ENCODE data around the gene HPS3. TPM values are rescaled to one million over a fixed set of nuclear protein-coding genes. Genes with fewer than 3 reads are reported as not detected.

HPS3 gene
- total RNA-seq, 1 experiment from 2014 or later, result 20.9 TPM

DNA sequence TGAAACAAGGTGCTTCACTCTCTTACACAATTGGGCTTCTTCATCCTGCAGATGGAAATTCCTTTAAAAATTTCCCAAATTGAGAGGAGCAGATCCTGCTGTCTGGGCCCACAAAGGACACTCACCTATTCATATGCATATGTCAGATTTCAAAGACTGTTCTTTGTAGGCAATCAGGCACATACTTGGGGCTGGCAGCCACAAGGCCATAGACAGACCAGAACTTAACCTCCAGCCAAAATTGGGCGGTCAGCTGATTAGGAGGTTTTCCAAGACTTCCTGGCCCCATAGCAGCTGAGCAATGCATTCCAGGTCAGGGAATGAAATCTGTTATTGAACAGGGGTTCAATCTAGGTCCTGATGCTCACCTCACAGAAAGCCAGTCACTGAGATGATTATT, 15.0 kb upstream of the HPS3 start:
- Mint-ChIP-seq H3K27me3 (ENCODE audit: insufficient read depth, unreplicated experiment) (no peaks in the 10 kb centered on the region), H3K9me3 (ENCODE audit: unreplicated experiment) (no peaks in the 10 kb centered on the region), H3K4me1 (ENCODE audit: low read depth, unreplicated experiment) (no peaks in the 10 kb centered on the region), H3K36me3 (ENCODE audit: insufficient read depth, unreplicated experiment) (no peaks in the 10 kb centered on the region), H3K4me3 (ENCODE audit: unreplicated experiment) (no peak overlapping the region), H3K27ac (ENCODE audit: unreplicated experiment) (no peak overlapping the region)
- H3K36me3 ChIP-seq (ENCODE audit: control insufficient read depth, insufficient read depth, low read length), result no peaks in the 10 kb centered on the region
- ChIA-PET POLR2A (no interaction called here), CTCF (no interaction called here)
- H3K9me3 ChIP-seq, result no peaks in the 10 kb centered on the region
- intact Hi-C loops (cut with micrococcal nuclease; ENCODE audit: unreplicated experiment), result no loop called here
- H3K27me3 ChIP-seq (replicated peaks; ENCODE audit: control insufficient read depth, insufficient read depth, low read length), result no peaks in the 10 kb centered on the region
- BruUV-seq (replicated peaks), result no TSS peak
- DNase-seq, result no peak
- TF ChIP-seq, protein P1, sequence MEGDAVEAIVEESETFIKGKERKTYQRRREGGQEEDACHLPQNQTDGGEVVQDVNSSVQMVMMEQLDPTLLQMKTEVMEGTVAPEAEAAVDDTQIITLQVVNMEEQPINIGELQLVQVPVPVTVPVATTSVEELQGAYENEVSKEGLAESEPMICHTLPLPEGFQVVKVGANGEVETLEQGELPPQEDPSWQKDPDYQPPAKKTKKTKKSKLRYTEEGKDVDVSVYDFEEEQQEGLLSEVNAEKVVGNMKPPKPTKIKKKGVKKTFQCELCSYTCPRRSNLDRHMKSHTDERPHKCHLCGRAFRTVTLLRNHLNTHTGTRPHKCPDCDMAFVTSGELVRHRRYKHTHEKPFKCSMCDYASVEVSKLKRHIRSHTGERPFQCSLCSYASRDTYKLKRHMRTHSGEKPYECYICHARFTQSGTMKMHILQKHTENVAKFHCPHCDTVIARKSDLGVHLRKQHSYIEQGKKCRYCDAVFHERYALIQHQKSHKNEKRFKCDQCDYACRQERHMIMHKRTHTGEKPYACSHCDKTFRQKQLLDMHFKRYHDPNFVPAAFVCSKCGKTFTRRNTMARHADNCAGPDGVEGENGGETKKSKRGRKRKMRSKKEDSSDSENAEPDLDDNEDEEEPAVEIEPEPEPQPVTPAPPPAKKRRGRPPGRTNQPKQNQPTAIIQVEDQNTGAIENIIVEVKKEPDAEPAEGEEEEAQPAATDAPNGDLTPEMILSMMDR (IDR thresholded peaks at IDR 0.05; ENCODE audit: insufficient read depth in 1 of 2, low read depth in 1 of 2, low read length in 1 of 2, severe bottlenecking in 1 of 2, unreplicated experiment in 1 of 2), result no peak
- H3K4me3 ChIP-seq (ENCODE audit: low read depth, low read length), result no peak overlapping the region
- no peaks in the 10 kb centered on the region for H3K4me1 ChIP-seq

DNA sequence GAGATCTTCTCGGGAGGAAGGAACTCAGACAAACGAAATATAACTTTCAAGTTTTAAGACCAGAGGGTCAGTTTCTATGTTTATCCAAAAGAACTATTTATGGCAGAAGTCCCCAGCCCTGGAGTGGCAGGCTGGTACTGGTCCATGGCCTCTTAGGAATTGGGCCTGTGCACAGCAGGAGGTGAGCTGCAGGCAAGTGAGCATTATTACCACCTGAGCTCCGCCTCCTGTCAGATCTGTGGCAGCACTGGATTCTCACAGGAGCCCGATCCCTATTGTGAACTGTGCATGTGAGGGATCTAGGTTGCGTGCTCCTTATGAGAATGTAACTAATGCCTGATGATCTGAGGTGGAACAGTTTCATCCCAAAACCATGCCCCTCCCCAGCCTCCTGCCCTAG, 14.3 kb upstream of the HPS3 start:
- Mint-ChIP-seq H3K4me1 (ENCODE audit: low read depth, unreplicated experiment) (peaks cover under 1% of the 10 kb centered on the region), H3K4me3 (ENCODE audit: unreplicated experiment) (no peak overlapping the region), H3K36me3 (ENCODE audit: insufficient read depth, unreplicated experiment) (no peaks in the 10 kb centered on the region), H3K27me3 (ENCODE audit: insufficient read depth, unreplicated experiment) (no peaks in the 10 kb centered on the region), H3K27ac (ENCODE audit: unreplicated experiment) (no peak overlapping the region), H3K9me3 (ENCODE audit: unreplicated experiment) (no peaks in the 10 kb centered on the region)
- no peak for DNase-seq
- Histone ChIP-seq H3K36me3 (ENCODE audit: control insufficient read depth, insufficient read depth, low read length) (no peaks in the 10 kb centered on the region), H3K9me3 (no peaks in the 10 kb centered on the region), H3K4me3 (ENCODE audit: low read depth, low read length) (no peak overlapping the region), H3K4me1 (no peaks in the 10 kb centered on the region), H3K27me3 (replicated peaks; ENCODE audit: control insufficient read depth, insufficient read depth, low read length) (no peaks in the 10 kb centered on the region)
- BruUV-seq (replicated peaks), result no TSS peak
- CTCF ChIA-PET, result no interaction called here
- intact Hi-C loops (cut with micrococcal nuclease; ENCODE audit: unreplicated experiment), result no loop called here
- TF ChIP-seq, protein P1 (IDR thresholded peaks at IDR 0.05; ENCODE audit: insufficient read depth in 1 of 2, low read depth in 1 of 2, low read length in 1 of 2, severe bottlenecking in 1 of 2, unreplicated experiment in 1 of 2), result no peak
- POLR2A ChIA-PET, result no interaction called here

DNA sequence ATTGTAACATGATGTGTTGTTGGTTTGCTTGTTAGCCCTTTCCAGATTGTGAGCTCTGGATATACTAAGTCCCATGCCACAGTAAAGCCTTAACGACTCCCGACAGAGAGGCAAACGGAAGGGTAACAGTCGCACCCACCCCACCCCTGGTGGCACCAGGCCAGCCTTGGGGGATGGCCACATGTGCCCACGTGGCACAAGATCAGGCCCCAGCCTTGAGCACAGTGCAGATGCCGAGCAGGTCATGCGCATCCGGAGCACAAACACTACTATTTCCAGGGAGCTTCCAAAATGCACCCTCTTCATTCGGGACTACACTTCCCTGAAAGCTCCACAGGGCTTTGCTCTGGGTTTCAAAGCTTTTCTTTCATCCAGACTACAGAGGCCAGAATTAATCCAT, 10.7 kb upstream of the HPS3 start:
- POLR2A ChIA-PET, result no interaction called here
- intact Hi-C loops (cut with micrococcal nuclease; ENCODE audit: unreplicated experiment), result no loop called here
- Mint-ChIP-seq H3K27me3 (ENCODE audit: insufficient read depth, unreplicated experiment) (no peaks in the 10 kb centered on the region), H3K4me3 (ENCODE audit: unreplicated experiment) (no peak overlapping the region), H3K9me3 (ENCODE audit: unreplicated experiment) (no peaks in the 10 kb centered on the region), H3K4me1 (ENCODE audit: low read depth, unreplicated experiment) (peaks cover 7% of the 10 kb centered on the region), H3K36me3 (ENCODE audit: insufficient read depth, unreplicated experiment) (no peaks in the 10 kb centered on the region), H3K27ac (ENCODE audit: unreplicated experiment) (no peak overlapping the region)
- Histone ChIP-seq H3K4me3 (ENCODE audit: low read depth, low read length) (no peak overlapping the region), H3K9me3 (no peaks in the 10 kb centered on the region), H3K36me3 (ENCODE audit: control insufficient read depth, insufficient read depth, low read length) (no peaks in the 10 kb centered on the region), H3K4me1 (peaks cover 4% of the 10 kb centered on the region; the same call in 1 of the 2 replicates), H3K27me3 (replicated peaks; ENCODE audit: control insufficient read depth, insufficient read depth, low read length) (no peaks in the 10 kb centered on the region)
- BruUV-seq (replicated peaks), result no TSS peak
- TF ChIP-seq, protein P1 (IDR thresholded peaks at IDR 0.05; ENCODE audit: insufficient read depth in 1 of 2, low read depth in 1 of 2, low read length in 1 of 2, severe bottlenecking in 1 of 2, unreplicated experiment in 1 of 2), result no peak
- no peak for DNase-seq
- CTCF ChIA-PET, result interaction anchor here (0.6 to 1.2 kb wide), 2 partner anchors 11 to 163 kb away, joined by 5 read pairs; no protein-coding TSS in a partner anchor
